Chondrocyte (in vitro differentiated cells): ENCODE results near the gene OR4S1. TPM values are rescaled to one million over a fixed set of nuclear protein-coding genes. Genes with fewer than 3 reads are reported as not detected.

ENCODE experiments used
- DNase-seq: peaks from one replicate; pipeline ENCODE4 v3.0.0; 2021; ENCODE audit warnings: mixed read lengths, low spot score
- H3K27ac Mint-ChIP-seq: one replicate; pipeline ENCODE4 v1.8.0; 2021; ENCODE audit warnings: mild to moderate bottlenecking, moderate library complexity, mixed read lengths; ENCODE audit not compliant: unreplicated experiment
- H3K27me3 Mint-ChIP-seq: 2 replicates; pipeline ENCODE4 v1.8.0; 2021; ENCODE audit warnings: low read depth, mixed read lengths
- H3K36me3 Mint-ChIP-seq: 2 replicates; pipeline ENCODE4 v1.8.0; 2021; ENCODE audit warnings: low read depth, mixed read lengths
- H3K4me1 Mint-ChIP-seq: 2 replicates; pipeline ENCODE4 v1.8.0; 2021; ENCODE audit warnings: low read depth, mild to moderate bottlenecking, mixed read lengths
- H3K4me3 Mint-ChIP-seq: one replicate; pipeline ENCODE4 v1.8.0; 2021; ENCODE audit warnings: mild to moderate bottlenecking, moderate library complexity, mixed read lengths; ENCODE audit not compliant: unreplicated experiment
- H3K9me3 Mint-ChIP-seq: 2 replicates; pipeline ENCODE4 v1.8.0; 2021; ENCODE audit warnings: low read depth, mixed read lengths
- total RNA-seq: library from RNA; stranded (reverse); gene quantifications from 3 replicates; pipeline ENCODE4 v1.2.1, GENCODE V29; 2021
- TF ChIP-seq, protein P1 (sequence below): fragments of 200-600 bp; sonication (generic); IDR thresholded peaks from 2 replicates; pipeline ENCODE4 v1.5.0; 2021; ENCODE audit warnings: antibody characterized with exemption, mild to moderate bottlenecking, moderate library complexity

OR4S1 gene
- total RNA-seq, 1 donor from 2014 or later, result not detected

DNA sequence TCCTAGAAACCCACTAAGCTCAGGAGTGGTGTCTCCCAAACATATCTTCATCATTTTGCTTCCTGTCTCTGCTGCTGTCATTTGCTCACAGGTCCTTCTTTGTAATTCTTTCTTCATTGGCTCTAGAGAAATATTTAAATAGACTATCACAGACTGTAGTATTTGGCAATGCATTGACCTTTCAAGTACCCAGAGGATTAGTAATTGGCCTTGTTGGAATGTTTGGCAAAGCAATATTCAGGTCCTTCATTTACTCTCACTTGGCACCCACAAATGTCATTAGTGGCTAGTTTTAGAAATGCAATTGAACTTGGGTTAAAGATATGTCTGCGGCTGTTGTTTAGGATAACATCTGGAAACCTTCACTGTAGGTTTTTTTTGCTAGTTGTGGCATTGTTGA, 48.7 kb downstream of the OR4S1 start:
- H3K27me3 Mint-ChIP-seq, result no peaks in the 10 kb centered on the region
- peaks cover 31% of the 10 kb centered on the region for H3K9me3 Mint-ChIP-seq
- H3K27ac Mint-ChIP-seq, result no peak overlapping the region
- H3K36me3 Mint-ChIP-seq, result no peaks in the 10 kb centered on the region
- no peaks in the 10 kb centered on the region for H3K4me1 Mint-ChIP-seq
- no peak overlapping the region for H3K4me3 Mint-ChIP-seq
- TF ChIP-seq, protein P1, sequence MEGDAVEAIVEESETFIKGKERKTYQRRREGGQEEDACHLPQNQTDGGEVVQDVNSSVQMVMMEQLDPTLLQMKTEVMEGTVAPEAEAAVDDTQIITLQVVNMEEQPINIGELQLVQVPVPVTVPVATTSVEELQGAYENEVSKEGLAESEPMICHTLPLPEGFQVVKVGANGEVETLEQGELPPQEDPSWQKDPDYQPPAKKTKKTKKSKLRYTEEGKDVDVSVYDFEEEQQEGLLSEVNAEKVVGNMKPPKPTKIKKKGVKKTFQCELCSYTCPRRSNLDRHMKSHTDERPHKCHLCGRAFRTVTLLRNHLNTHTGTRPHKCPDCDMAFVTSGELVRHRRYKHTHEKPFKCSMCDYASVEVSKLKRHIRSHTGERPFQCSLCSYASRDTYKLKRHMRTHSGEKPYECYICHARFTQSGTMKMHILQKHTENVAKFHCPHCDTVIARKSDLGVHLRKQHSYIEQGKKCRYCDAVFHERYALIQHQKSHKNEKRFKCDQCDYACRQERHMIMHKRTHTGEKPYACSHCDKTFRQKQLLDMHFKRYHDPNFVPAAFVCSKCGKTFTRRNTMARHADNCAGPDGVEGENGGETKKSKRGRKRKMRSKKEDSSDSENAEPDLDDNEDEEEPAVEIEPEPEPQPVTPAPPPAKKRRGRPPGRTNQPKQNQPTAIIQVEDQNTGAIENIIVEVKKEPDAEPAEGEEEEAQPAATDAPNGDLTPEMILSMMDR, result no peak
- DNase-seq, result no peak

Other genes starting within 250 kb of the OR4S1 start
- not detected in 3 replicates for gene OR4B1, start 89.4 kb upstream of the OR4S1 start, total RNA-seq
- gene OR4X2, start 61.1 kb upstream of the OR4S1 start, total RNA-seq, result not detected in 3 replicates
- gene OR4X1, start 42.4 kb upstream of the OR4S1 start, total RNA-seq, result not detected in 3 replicates
- gene OR4C3, start 18.7 kb downstream of the OR4S1 start, total RNA-seq, result not detected in 3 replicates
- gene OR4C5, start 60.2 kb downstream of the OR4S1 start, total RNA-seq, result not detected in 3 replicates
- not detected in 3 replicates for gene OR4A47, start 182.6 kb downstream of the OR4S1 start, total RNA-seq